ENCODE data around the gene GRID1.

The GRID1 gene

DNA sequence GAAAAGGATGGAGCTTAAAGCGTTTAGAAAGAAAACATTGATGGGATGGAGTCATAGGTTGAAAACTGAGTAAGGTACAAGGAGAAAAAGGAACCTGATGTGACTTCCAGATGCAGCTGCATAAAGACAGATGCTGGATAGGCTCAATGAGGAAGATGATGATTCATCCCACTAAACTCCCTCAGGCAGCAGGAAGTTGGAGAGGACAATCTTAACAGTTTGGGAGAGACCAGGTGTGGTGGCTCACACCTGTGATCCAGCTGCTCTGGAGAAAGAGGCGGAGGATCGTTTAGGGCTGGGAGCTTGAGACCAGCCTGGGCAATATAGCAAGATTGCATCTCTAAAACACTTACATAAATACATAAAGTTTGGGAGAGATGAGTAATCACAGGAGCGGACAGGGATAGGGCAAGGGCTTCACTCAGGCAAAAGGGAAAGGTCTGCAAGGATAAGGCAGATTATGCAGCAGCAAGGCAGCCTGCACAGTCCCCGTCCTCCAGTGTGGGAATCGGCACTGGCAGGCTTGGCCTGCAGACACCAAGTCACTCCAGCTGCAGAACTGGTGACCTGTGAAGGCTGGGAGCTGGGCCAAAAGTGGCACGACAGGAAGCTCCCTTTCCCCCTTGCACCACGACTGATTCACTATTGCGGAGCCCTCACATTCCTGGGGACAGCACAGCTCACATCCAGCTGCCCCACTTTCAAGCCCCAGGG lies 438.5 kb downstream of the GRID1 start:
- no peak overlapping the region for H3K4me3 Mint-ChIP-seq
- peaks cover 3% of the 10 kb centered on the region for H3K27me3 Mint-ChIP-seq
- H3K9me3 Mint-ChIP-seq, result no peaks in the 10 kb centered on the region
- ATAC-seq (peak; percentile 33), DNase-seq (no peak)
- H3K27ac Mint-ChIP-seq, result no peak overlapping the region
- H3K4me1 Mint-ChIP-seq, result no peaks in the 10 kb centered on the region

DNA sequence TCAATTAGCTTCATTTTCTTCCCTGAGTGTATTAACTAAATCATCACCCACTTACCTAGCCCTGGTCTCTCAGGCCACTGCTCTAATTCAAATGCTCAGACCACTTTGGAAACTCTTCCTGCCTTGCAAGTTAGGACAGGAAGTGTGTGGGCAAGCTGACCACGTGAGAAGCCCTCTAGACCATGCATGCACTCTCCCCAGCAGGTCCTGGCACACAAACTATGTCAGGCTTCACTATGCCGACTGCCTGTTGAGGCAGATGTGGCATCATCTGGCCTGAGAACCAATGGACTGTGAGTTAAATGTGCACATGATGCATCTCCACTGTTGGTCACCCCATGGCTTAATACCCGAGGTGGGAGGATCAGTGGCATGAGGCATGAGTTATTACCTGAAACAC lies 439.6 kb downstream of the GRID1 start:
- Mint-ChIP-seq H3K27me3 (peaks cover 7% of the 10 kb centered on the region), H3K27ac (peak overlapping the region in 1 of 2 donors; percentile 61)
- DNase-seq, result no peak

DNA sequence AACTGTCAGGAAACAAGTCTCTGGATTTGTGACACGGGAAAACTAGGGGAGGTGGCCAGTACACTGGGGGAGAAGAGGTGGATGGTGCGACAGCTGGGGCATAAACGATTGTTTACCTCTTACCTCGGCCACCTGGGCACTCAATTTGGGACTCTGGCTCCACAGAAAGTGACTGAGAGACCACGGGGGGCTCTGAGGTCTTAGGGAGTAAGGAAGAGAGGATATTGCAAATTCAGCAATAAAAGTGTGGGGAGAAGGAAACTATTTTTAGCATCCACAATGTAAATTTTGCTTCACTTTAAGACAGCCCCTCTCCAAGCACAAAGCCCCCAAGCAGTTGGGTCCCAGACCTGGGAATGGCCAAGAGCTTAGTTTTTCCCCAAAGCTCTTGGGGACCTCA lies 440.5 kb downstream of the GRID1 start:
- no peak overlapping the region for H3K4me3 Mint-ChIP-seq
- peak overlapping the region in 1 of 2 donors; percentile 81 for H3K27ac Mint-ChIP-seq
- no peaks in the 10 kb centered on the region for H3K4me1 Mint-ChIP-seq
- no peaks in the 10 kb centered on the region for H3K9me3 Mint-ChIP-seq
- no peak for DNase-seq
- no peak for ATAC-seq
- H3K27me3 Mint-ChIP-seq, result peaks cover 7% of the 10 kb centered on the region

More for the DNA sequence above, 439.6 kb downstream of the GRID1 start:
- H3K4me3 Mint-ChIP-seq, result no peak overlapping the region
- ATAC-seq, result no peak
- no peaks in the 10 kb centered on the region for H3K9me3 Mint-ChIP-seq
- H3K4me1 Mint-ChIP-seq, result no peaks in the 10 kb centered on the region

DNA sequence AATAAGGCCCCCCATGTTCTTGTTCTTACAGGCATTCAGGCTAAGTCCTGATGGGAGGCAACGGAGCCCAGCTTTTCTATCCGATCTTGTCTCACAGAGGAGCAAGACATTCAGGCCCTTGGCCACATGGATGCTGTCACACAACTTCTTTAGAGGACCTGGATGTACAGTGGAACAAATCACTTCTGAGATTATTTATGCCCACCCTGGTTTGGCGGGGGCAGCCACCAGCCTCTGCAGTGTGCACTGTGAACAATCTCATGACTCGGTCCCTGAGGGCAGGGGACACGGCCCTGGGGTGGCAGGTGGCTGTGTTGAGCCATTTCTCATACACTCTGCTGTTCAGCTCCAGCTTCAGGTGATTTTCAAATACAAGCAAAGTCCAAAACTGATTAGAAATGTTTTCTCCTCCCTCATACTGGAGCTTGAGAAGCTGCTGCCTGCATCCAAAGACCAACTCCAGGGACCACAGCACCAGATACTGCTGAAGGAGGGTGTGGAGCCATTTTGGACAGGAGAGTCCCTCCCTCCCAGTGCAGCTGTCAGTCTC lies 441.3 kb downstream of the GRID1 start:
- no peak for DNase-seq

DNA sequence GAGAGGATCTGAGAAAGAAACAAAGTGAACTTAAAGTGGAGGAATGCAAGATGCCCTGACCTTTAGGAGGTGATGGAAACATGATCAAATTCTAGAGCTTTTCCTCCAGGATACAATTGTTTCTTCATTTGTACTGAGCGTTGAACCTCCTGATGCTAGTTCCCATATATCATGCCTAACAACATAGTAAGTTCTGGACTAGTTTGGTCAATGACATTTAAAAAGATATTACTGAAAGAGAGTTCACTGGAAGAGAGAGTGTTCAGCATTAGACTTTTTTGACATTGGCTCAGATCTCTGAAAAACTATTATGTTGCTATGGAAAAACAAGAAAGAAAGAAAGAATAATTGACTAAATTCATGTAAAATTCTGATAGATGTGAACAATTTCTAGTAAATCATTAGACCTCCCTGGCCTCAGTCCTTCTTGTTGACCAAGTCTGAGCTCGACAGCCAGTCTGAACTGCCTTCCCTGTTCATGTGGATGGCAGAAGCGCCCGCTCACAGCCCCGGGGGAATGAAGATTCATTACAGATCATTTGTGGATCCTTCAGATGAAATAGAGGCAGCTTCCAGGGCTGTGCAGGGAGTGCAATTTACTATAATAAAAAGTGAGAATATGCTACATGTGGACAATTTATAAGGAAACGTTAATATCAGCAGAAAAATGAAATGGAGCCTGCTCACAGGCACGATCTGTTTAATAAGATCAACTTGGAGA lies 442.1 kb downstream of the GRID1 start:
- H3K27me3 Mint-ChIP-seq, result peaks cover 7% of the 10 kb centered on the region
- DNase-seq, result no peak
- H3K4me3 Mint-ChIP-seq, result no peak overlapping the region
- H3K27ac Mint-ChIP-seq, result no peak overlapping the region
- no peaks in the 10 kb centered on the region for H3K9me3 Mint-ChIP-seq
- H3K4me1 Mint-ChIP-seq, result no peaks in the 10 kb centered on the region
- ATAC-seq, result no peak

More for the DNA sequence above, 441.3 kb downstream of the GRID1 start:
- no peak overlapping the region for H3K4me3 Mint-ChIP-seq
- peaks cover 7% of the 10 kb centered on the region for H3K27me3 Mint-ChIP-seq
- no peaks in the 10 kb centered on the region for H3K4me1 Mint-ChIP-seq
- ATAC-seq, result no peak
- no peaks in the 10 kb centered on the region for H3K9me3 Mint-ChIP-seq
- no peak overlapping the region for H3K27ac Mint-ChIP-seq

DNA sequence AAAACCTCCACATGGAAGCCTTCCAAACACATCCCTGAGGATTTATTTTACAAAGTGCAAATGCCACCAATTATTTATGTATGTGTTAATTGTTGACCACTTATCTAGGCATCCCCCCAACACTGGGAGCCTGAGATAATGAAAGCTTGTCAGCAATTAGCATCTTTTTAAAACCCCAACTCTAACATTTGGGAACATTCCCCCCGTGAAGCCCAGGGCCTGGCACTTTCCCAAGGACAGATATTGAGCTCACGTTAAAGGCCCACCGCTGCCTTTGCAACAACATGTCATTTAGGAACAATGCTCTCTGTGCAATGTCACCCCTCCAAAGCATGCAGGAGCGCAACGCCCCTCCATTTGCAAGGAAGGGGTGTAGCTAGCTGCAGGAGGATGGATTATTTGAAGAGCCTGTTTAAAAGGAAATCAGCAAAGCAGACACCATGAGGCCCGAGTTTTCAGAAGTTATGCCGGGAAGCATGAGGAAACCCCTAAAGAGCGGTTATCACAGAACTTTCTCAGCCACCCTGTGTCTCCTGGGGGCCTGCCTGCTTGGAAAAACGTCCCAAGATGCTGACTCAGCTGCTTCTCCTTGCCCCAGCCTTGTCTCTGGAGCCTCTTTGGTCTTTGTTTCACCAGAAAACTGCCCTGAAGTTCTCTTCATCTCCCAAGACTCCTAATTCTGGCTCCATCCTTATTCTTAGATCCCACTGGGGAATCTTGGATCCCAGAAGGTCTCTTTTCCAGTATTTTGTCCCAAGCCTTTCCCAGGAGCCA lies 444.1 kb downstream of the GRID1 start:
- no peaks in the 10 kb centered on the region for H3K9me3 Mint-ChIP-seq
- no peaks in the 10 kb centered on the region for H3K4me1 Mint-ChIP-seq
- DNase-seq, result no peak
- peaks cover 7% of the 10 kb centered on the region for H3K27me3 Mint-ChIP-seq
- no peak for ATAC-seq
- H3K27ac Mint-ChIP-seq, result no peak overlapping the region
- no peak overlapping the region for H3K4me3 Mint-ChIP-seq

DNA sequence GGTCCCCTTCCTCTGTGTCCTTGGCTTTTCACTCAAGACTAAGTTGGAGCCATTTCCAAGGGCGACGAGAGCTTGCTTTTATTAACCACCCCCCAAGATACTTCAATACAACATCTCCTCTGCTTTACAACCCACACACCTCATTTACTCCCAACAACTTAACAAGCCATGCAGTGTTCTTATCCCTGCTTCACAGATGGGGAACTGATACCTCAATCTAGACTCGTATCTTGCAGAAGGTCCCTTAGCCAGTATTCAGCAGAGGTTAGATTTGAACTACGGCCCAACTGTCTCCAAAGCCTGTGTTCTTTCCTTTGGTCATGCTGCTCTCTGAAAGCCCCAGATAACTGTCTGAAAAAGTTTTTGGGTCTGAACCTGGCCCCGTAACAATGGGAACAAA lies 444.8 kb downstream of the GRID1 start:
- no peaks in the 10 kb centered on the region for H3K9me3 Mint-ChIP-seq
- no peak overlapping the region for H3K27ac Mint-ChIP-seq
- no peak overlapping the region for H3K4me3 Mint-ChIP-seq
- no peak for ATAC-seq
- peaks cover 7% of the 10 kb centered on the region for H3K27me3 Mint-ChIP-seq
- no peak for DNase-seq
- no peaks in the 10 kb centered on the region for H3K4me1 Mint-ChIP-seq

DNA sequence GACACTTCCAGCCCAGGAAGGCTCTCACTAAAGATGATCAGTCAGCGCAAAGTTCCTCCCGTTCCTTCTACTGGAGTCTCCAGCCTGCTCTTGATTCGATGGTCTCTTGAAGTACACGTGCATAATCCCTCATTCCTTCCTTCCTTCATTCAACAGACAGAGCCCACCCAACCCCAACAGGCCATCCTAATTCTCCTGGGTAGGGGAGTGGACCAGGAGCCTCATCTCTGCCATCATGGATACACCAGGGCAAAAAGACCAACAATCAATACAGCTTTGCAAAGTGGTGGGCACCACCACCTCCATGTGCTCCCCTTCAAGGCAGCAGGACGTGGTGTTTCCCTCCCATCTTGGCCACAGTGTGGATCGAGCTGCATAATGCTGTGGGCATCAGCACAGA lies 446.3 kb downstream of the GRID1 start:
- DNase-seq (no peak), ATAC-seq (no peak)
- no peaks in the 10 kb centered on the region for H3K9me3 Mint-ChIP-seq
- no peaks in the 10 kb centered on the region for H3K4me1 Mint-ChIP-seq
- H3K4me3 Mint-ChIP-seq, result no peak overlapping the region
- peaks cover 7% of the 10 kb centered on the region for H3K27me3 Mint-ChIP-seq
- H3K27ac Mint-ChIP-seq, result no peak overlapping the region

DNA sequence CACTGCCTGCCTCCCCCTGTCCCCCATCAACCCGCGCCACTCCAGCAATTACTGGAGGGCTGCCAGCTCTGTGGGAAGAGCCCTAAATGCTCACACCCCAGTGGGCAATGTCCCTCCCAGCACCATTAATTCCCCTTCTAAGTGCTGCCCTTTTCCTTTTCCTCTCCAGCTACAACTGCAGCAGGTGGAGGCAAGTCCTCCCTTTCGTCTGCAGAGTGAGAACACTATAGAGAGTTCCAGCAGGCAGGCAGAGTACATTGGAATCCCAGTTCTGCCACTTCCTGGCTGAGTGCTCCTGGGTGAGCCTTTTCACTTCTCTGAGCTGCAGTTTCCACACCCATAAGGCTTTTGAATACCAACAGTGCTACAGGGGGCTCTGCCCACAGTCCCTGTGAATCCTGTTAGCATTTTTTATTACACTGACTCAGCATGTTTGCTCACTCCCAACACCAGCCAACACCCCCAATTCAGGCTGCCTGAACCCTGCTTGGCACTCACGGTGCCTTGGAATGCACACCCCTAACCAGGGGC lies 447.0 kb downstream of the GRID1 start:
- Mint-ChIP-seq H3K9me3 (no peaks in the 10 kb centered on the region), H3K27ac (no peak overlapping the region), H3K4me3 (no peak overlapping the region), H3K4me1 (no peaks in the 10 kb centered on the region), H3K27me3 (peaks cover 7% of the 10 kb centered on the region)
- DNase-seq, result no peak
- ATAC-seq, result no peak

DNA sequence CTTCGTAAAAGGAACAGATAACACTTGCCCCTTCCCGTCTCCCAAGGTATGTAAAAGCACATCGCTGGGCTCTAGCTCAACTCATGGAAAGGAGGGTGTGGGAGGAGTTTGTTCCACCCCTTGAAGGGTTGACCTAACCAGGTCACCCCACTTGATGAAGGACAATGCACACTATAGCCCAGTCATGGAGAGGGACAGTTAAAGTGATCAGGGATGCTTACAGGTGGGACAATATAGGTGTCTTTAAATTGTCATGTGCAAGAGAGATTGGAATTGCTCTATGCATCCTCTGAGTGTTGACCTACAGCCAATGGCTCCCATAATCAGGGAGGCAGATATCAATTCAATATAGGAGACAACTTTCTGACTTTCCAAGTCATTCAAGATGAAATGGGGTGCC lies 448.2 kb downstream of the GRID1 start:
- Mint-ChIP-seq H3K27ac (no peak overlapping the region), H3K4me3 (no peak overlapping the region), H3K4me1 (no peaks in the 10 kb centered on the region), H3K9me3 (no peaks in the 10 kb centered on the region), H3K27me3 (peaks cover 7% of the 10 kb centered on the region)
- ATAC-seq, result peak; percentile 5
- DNase-seq, result no peak

DNA sequence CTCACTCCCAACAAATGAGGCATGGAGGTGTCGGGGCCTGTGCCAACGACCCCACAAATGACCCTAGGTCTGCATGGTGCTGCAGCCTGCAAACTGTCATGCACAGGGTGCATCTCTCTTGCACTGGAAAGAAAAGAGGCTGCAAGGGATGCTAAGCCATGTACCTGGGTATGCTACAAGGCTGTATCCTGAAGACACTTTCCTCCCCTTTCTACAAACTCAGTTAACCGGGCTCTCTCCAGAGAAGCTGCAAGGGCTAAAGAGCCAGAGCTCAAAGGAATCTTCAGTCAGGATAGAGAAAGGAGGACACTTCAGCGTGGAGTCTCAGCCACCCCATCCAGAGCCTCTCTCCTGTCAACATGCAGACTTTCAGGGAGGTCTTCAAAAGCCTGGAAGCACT lies 449.0 kb downstream of the GRID1 start:
- no peak for ATAC-seq
- H3K27me3 Mint-ChIP-seq, result no peaks in the 10 kb centered on the region

DNA sequence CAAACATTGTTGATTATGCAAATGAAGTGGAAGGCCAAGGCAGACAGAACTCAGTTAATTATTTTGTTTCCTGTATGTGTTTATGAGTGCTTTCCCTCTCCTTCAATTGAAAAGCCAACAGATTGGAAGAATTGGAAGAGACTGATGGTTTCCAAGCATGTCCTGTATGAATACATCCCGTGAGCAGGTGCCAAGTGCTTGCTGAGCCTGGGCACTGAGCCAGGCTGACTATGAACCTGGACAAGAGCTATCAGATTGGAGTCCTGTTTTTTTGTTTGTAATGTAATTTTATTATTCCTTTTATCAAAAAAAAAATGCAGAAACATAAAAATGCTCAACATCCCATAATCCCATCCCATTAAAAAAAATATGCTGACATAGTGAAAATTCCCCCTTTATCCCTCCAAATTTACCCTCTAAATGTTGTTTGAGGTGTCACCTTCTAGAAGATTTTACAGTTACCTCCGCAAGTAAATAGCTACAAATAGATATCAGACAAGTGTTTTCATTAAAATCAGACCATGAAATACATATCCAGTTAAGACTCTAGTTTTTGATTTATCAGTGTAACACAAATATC lies 449.5 kb downstream of the GRID1 start:
- no peak for DNase-seq
- Mint-ChIP-seq H3K9me3 (no peaks in the 10 kb centered on the region), H3K27me3 (no peaks in the 10 kb centered on the region), H3K4me3 (no peak overlapping the region), H3K4me1 (no peaks in the 10 kb centered on the region), H3K27ac (no peak overlapping the region)
- ATAC-seq, result no peak

More for the DNA sequence above, 449.0 kb downstream of the GRID1 start:
- H3K4me1 Mint-ChIP-seq, result no peaks in the 10 kb centered on the region
- no peak for DNase-seq
- H3K4me3 Mint-ChIP-seq, result no peak overlapping the region
- H3K27ac Mint-ChIP-seq, result no peak overlapping the region
- no peaks in the 10 kb centered on the region for H3K9me3 Mint-ChIP-seq

DNA sequence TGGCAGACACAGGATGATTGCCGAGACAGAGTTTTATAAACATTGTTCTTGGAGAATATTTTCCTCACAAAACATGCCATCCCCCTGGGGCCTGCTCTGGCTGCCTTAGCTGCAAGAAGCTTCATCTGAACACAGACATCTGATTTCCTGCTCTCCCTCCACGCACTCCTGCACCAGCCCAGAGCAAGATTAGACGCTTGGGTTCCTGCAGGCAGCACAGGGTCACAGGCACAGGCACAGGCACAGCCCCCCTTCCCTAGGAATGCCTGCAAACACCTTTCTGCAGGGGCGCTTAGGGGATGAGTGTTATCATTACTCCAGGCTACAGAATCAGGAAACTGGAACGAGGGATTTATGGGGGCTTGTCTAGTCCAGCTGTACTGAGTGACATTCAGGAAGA lies 450.3 kb downstream of the GRID1 start:
- DNase-seq (no peak), ATAC-seq (no peak)
- Mint-ChIP-seq H3K27me3 (no peaks in the 10 kb centered on the region), H3K4me1 (no peaks in the 10 kb centered on the region), H3K9me3 (no peaks in the 10 kb centered on the region), H3K27ac (no peak overlapping the region), H3K4me3 (no peak overlapping the region)

DNA sequence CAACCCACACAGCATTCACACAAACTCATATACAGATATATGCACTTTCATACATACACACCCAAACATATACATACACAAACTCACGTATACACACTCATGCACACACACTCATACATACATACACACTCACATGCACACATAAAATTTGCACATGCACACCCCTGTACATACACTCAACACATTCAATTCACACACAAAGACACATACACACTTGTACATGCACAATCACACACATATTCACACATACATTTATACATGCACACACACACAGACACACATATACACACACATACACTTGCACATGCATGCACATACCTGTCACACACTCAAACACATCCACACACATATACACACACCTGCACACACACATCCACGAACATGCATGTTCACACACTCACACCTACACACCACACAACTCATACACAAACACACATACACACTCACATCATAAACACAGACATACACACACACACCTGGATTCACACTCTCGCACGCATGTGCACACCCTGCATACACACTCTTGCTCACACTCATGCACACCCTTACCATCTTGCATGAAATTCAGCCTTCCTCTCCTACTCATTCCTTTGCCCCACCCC lies 451.2 kb downstream of the GRID1 start:
- peaks cover 8% of the 10 kb centered on the region for H3K27me3 Mint-ChIP-seq
- H3K4me3 Mint-ChIP-seq, result no peak overlapping the region
- no peaks in the 10 kb centered on the region for H3K4me1 Mint-ChIP-seq
- no peaks in the 10 kb centered on the region for H3K9me3 Mint-ChIP-seq
- H3K27ac Mint-ChIP-seq, result no peak overlapping the region
- DNase-seq (no peak), ATAC-seq (no peak)

DNA sequence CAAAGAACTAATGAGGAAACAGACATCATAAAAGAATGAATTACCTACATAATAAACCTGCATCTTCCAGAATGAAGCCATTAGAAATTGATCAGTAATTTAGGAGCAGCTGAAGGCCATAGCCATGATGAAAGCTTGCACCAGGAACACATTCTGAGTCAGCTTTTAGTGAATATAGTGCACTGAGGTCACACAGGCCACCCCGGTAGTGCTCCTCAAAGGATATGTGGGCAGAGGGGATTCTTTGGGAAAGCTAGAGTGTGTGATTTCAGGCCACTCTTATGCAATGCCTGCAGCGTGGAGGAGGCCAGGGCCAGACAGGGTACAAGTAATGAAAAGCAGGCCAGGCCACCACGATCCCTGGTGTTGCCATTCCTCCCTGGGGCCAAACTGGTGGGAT lies 451.9 kb downstream of the GRID1 start:
- peaks cover 11% of the 10 kb centered on the region for H3K27me3 Mint-ChIP-seq
- DNase-seq, result no peak
- no peak for ATAC-seq

More for the DNA sequence above, 451.9 kb downstream of the GRID1 start:
- H3K4me3 Mint-ChIP-seq, result no peak overlapping the region
- no peaks in the 10 kb centered on the region for H3K4me1 Mint-ChIP-seq
- no peak overlapping the region for H3K27ac Mint-ChIP-seq
- H3K9me3 Mint-ChIP-seq, result no peaks in the 10 kb centered on the region
